Astrocyte of the hippocampus (primary cell): ENCODE data around the gene GRB2.
A peak's percentile ranks its signal among the peaks of the same experiment; 100 is the strongest.
"Not testable (repeated sequence)": the region's sequence is repeated elsewhere in the genome, so short reads cannot be mapped to it uniquely, and the experiment has no call there.

Experiments
- DNase-seq: peaks from one replicate; pipeline ENCODE4 v3.0.0; 2011; ENCODE audit warnings: low read depth, low spot score

The GRB2 gene

DNA sequence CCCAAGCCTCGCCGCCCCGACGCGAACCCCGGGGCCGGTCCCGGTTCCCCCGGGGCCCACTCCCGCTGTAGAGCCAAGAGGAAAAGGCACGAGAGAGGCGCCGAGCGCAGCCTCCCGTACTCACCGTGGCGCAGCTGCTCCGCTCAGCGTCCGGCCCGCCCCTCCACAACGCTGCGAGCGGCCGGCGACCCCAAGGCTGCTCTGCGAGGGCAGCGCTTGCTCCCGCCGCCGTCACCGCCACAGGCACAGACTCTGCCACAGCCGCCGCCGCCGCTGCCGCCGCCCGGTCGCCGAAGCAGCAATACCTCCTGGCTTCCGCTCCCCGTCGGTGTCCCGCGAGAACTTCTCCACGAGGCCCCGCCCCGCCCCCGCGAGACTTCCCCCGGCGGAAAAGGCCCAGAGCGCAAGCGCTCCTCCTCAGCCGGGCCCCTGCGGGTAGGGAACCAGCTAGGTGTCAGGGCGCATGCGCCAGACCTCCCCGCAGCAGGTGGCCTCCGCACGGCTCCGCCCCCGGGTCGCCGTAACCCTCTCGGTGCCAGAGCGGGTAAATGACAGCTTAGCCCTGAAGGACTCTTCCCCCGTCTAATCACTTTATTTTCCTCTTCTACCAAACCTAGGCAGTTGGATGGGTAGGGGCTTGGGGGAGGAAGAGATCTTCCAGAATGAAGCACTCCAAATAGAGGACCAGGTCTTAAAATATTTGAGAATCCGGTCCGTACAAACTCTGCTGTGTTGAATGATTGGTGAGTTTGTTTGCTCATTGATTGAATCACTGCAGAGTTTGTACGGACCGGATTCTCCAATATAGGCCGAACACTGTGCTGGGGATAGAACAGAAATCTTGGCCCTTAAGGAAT lies at the start of gene GRB2:
TSS of gene GRB2 (minus strand) at position 314 of the 857 bp plus-strand sequence. CDS start 12,050 bp downstream, outside the sequence.
- peak; percentile 99 for DNase-seq

DNA sequence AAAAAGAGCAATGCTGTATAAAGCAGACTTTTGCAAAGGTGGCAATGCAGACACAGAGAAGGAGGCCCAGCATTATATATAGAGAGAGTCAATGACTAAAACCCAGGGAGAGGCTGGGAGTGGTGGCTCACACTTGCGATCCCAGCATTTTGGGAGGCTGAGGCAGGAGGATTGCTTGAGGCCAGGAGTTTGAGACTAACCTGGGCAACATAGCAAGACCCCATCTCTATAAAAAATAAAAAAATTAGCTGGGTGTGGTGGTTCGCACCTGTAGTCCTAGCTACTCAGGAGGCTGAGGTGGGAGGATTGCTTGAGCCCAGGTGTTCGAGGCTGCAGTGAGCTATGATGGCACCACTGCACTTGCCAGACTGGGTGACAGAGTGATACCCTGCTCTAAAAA lies 49.2 kb upstream of the GRB2 start:
- DNase-seq, result not testable (repeated sequence)

DNA sequence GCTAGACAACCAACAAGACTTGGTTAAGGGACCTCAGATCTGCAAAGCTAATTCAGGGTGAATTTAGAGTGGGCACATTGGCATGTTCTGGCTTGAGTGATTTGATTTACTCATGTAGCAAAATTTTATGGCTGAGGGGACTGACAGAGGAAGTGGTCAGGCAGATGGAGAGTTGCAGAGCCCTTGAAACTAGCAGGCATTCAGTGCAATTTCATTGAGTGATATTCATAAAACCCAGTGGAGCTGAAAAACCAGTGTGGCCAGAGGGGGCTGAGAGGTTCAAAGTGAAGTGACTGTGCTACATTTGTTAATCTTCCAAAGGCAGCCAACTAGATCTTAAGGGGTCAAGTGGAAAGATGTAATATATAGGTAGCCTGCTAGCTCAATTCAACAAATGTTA lies 48.7 kb upstream of the GRB2 start:
- no peak for DNase-seq

DNA sequence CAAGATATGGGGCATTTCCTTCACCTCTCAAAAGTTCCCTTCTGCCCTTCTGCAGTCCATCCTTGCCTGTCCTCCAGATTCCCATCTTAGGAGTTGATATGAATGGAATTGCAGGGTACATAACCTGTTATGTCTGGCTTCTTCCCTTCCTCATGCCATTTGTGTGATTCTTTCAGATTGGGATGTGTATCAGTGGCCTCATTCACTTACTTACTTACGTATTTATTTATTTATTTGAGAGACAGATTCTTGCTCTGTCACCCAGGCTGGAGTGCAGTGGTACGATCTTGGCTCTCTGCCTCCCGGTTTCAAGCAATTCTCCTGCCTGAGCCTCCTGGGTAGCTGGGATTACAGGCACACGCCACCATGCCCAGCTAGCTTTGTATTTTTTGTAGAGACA lies 44.8 kb upstream of the GRB2 start:
- no peak for DNase-seq

DNA sequence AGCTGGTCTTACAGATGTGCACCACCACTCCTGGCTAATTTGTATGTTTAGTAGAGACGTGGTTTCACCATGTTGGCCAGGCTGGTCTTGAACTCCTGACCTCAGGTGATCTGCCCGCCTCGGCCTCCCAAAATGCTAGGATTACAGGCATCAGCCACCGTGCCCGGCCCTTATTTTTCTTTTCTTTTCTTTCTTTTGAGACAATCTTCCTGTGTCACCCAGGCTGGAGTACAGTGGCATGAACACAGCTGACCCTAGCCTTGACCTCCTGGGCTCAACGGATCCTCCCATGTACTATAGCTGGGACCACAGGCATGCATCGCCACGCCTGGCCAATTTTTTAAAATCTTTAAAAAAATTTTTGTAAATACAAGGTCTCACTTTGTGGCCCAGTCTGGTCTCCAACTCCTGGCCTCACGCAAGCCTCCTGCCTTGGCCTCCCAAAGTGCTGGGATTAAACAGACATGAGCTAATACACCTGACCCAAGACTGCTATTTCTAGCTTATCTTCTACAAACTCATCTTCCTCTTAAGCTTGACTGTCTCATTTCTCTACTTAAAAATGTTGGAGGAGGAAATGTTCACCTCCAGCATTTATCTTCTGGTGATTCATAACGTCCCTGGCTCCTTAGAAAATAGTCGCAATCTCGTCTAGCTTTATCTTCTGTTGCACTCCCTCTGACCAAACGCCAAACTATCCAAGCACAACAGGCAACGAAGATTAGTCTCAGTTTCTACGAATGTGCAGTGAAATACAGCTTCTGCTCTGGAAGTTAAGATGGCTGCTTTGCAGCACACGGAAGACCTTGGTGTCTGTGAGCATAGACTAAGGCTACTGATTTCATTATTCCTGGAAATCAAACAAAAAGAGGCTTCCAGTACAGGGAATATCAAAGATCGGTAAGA lies 42.7 kb upstream of the GRB2 start:
- DNase-seq, result no peak

DNA sequence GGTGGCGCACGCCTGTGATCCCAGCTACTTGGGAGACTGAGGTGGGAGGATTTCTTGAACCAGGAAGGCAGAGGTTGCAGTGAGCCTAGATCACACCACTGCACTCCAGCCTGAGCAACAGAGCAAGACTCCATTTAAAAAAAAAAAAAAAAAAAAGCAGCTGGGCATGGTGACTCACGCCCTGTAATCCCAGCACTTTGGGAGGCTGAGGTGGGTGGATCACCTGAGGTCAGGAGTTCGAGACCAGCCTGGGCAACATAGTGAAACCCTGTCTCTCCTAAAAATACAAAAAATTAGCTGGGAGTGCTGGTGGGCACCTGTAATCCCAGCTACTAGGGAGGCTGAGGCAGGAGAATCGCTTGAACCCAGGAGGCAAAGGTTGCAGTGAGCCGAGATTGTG lies 40.4 kb upstream of the GRB2 start:
- not testable (repeated sequence) for DNase-seq

DNA sequence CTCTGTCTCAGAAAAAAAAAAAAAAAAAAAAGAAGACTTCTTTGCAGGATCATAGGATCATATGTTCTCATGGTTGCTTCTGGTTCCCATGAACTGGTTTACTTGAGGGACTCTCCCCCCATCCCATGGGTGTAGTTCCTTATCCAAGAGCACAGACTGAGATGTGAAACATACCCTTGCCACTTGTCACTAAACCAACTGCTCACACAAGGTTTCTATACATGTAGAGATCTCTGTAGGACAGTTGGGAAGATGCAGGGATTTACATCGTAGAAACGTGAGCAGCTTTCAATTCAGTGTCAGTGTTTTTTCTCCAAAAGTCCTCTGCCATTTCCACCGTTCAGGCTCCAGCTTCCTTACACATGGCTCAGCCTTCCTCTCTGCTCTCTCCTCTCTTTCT lies 39.8 kb upstream of the GRB2 start:
- no peak for DNase-seq

DNA sequence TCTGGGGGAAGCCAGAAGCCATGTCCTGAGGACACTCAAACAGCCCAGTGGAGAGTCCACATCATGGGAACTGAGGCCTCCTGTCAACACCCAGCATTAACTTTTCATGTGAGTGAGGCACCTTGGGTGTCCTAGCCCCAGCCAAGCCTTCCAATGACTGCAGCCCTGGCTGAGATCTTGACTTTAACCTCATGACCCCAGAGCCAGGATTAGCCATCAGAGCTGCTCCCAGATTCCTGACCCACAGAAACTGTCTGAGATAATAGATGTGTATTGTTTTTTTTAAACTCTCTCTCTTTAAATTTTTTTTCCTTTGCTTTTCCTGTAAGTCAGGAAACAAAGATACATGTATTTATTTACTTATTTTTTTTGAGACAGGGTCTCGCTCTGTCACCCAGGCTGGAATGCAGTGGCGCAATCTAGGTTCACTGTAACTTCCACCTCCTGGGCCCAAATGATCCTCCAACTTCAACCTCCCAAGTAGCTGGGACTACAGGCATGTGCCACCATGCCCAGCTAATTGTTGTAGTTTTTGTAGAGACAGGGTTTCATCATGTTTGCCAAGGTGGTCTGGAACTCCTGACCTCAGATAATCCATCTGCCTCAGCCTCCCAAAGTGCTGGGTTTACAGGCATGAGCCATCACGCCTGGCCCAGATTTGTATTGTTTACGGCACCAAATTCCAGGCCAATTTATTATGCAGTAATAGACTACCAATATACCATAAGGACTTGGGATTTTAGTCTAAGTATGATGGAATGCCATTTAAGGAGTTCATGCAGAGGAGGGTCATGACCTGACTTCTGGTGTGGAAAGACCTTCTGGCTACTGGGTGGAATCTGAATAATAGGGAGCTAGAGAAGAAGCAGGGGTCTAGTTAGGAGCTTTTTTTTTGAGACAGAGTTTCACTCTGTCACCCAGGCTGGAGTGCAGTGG lies 37.0 kb upstream of the GRB2 start:
- no peak for DNase-seq

DNA sequence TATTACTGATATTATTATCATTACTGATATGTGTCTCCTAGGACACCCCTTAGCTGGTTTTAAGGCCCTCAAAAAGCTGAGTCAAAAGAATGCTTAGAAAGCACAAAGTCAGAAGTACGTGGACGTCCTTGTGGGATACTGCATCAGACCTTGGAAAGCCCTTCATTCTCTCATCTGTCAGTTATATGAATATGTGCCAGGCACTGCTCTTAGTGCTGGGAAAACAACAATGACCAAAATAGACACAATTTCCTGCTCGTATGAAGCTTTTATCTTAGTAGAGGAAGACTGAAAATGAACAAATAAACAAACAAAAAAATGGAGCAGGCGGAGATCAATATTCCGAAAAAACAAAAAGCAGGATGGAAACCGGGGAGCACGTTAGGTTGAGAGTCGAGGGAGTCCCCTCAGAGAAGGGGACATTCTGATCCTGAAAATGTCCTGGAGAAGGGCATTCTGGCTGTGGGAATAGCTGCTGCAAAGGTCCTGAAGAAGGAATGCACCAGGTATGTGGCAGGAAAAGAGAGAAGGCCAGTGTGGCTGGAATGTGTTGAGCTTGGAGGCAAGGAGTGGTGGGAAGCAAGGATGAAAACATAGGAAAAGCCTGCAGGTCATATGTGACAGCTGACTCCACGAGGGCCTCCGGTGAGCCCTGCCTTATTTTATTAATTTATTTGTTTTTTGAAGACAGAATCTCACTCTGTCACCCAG lies 35.4 kb upstream of the GRB2 start:
- no peak for DNase-seq

DNA sequence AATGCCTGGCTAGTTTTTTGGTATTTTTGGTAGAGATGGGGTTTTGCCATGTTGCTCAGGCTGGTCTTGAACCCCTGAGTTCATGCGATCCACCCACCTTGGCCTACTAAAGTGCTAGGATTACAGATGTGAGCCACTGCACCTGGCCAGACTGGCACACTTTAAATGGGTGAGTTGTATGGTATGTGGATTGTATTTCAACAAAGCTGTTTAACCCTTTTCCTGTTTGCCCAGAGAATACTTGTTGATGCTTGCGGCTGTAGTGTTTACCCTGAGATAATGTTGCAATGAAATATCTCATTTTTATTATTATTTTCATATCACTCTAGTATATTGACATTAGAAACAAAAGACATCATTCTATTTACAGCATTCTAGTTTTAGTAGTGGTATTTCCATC lies 33.8 kb upstream of the GRB2 start:
- DNase-seq, result no peak

DNA sequence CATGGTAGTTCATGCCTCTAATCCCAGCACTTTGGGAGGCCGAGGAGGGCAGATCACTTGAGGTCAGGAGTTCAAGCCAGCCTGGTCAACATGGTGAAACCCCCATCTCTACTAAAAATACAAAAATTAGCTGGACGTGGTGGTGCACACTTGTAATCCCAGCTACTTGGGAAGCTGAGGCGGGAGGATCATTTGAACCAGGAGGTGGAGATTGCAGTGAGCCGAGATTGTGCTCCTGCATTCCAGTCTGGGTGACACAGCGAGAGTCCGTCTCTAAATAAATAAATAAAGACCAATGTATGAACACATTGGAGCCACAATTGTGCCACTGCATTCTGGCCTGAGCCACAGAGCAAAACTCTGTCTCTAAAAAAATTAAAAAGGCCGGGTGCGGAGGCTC lies 31.9 kb upstream of the GRB2 start:
- DNase-seq, result not testable (repeated sequence)

DNA sequence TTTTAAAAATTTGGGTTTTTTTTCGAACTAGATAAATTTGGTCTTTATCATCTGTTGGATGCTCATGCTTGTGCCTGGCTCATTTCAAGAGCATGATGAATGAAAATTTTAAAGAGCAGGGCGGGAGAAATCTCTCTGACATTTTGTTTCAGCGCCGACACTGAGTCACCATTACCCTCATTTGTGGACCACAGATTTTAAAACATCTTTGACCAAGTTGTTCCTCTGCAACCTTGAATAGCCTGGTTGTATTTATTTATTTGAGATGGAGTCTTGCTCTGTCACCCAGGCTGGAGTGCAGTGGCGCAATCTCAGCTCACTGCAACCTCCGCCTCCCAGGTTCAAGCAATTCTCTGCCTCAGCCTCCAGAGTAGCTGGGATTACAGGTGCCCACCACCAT lies 29.0 kb upstream of the GRB2 start:
- not testable (repeated sequence) for DNase-seq

DNA sequence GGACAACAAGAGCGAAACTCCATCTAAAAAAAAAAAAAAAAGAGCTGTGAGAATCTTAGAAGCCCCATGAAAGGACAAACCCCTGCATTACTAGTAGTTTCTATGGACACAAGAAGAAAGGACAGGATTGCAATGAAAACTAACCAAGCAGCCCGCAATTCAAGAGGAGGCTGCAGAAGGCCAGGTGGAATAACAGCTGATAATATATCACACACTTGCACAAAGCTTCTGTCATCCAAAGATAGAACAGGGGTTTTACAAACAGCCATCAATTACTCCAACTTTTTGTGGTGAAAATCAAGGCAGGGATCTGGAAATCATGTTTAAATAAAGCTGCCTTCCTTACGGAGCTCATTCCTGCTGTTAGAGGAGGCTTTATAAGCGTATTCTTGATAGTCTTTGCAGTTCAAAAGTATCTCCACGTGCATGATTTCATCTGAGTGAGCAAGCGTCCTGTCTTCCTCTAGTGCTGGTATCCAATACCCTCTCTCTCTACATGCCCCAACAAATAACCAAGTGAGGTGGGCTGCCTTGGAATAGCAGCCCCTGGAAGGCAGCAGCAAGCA lies 27.8 kb upstream of the GRB2 start:
- DNase-seq, result no peak

DNA sequence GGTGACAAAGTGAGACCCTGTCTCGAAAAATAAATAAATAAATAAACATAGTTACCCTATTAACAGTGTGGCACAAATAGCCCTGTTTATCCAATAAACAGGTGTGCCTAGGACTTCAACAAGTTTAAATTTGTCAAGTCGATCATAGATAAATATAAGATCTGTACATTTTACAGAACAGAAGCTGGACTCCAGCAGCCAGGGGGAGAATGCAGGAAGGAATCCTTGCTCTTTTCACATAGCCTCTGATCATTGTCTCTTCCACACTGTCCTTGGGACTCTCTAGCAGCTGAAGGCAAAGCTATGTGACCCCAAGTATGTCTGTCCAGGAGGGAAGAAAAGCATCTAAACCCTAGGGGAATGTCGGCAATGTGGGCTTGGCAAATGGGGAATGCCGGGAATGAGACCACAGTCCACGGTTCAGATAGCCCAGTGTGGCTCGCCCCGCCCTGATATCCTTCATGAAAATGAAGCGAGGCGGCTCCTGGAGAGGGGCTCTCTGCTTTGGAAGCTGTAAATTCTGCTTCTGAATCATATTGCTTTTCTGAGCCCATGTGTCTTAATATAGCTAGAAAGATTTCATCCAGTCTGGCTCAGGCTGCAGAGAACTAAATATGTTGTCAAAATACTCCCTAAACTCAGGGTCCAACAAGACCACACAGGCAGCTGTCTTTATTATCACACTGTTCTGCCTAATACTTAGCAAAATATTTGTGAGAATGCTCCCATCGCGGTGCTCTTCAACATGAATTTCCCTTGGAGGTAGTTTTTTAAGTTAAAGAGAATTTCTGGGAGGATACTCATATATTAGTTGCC lies 24.9 kb upstream of the GRB2 start:
- DNase-seq, result peak; percentile 96

DNA sequence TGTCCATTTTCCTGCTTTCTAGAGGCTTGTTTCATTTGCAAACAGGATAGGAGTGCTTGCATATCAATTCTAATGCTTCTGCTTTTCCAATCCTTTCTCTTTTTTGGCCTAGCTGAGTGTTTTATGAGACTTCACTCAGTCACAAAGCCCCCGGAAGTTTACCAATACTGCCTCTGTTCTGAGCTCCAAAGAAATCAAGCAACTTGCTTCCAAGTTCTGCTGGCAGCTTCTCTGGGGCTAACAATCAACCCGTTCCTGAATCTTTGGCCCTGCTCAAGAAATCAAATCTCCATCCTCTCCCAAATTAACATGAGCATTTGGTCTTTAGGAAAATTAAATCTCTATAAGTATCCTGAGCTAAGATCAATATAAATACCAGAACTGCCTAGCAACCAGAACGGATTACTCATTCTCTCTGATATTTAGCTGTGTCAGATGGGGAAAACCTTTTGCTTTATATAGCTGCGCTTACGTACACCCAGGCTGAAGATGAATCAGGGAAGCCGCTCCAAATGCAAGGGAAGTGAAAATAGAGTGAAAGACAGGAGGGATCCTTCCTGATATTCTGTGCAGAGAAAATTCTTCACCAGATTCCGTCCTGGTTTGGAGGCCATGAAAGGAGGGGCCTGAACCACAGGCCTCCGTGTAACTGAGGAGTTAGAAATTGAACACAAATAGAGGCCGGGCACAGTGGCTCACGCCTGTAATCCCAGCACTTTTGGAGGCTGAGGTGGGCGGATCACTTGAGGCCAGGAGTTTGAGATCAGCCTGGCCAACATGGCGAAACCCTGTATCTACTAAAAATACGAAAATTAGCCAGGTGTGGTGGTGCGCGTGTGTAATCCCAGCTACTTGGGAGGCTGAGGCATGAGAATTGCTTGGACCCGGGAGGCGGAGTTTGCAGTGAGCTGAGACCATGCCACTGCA lies 23.3 kb upstream of the GRB2 start:
- peak; percentile 87 for DNase-seq

DNA sequence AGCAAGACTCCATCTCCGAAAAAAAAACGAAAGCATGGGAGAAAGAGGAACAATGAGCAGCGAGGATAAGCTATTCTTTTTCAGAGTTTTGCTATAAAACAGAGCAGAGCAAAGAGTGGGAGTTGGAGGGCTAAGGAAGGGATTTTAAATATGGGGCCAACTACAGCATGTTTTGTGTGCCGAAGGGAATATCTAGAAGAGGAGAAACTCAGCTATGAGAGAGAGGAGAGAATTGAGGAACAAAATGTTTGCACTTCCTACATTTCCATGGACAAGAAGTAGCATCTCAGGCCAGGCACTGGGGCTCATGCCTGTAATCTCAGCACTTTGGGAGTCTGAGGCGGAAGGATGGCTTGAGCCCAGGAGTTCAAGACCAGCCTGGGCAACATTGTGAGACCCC lies 13.1 kb upstream of the GRB2 start:
- DNase-seq, result no peak

DNA sequence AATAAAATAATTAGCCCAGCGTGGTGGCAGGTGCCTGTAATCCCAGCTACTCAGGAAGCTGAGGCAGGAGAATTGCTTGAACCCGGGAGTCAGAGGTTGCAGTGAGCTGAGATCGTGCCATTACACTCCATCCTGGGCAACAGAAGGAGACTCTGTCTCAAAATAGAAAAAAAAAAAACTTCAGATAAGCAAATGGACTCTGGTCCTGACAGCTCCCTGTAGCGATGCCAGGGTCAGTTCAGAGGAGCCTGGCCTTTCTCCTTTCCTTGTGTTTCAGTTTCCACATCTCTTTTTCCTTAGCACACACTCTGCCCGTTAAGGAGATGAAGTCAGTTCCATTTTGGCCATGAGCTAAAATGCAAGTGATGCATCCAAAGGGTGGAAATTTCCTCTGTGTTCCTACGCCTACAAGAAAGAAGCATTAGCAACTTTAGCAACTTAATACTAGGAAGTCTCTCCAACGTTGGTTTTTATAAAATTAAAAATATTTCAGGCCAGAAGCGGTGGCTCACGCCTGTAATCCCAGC lies 11.6 kb upstream of the GRB2 start:
- DNase-seq, result no peak

DNA sequence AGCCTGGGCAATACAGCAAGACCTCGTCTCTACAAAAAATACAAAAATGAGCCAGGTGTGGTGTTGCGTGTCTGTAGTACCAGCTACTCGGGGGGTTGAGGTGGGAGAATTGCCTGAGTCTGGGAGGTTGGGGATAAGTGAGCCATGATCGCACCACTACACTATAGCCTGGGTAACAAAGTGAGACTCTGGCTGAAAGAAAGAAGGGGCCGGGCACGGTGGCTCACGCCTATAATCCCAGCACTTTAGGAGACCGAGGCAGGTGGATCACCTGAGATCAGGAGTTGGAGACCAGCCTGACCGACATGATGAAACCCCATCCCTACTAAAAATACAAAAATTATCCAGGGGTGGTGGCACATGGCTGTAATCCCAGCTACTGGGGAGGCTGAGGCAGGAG lies 10.5 kb upstream of the GRB2 start:
- DNase-seq, result no peak
